HL-60 (cell line): ENCODE measurements around the gene SUGP1.

Experiments
- DNase-seq, 2 experiments: peaks; one replicate each; pipeline ENCODE4 v3.0.0-alpha.2; 2010 to 2020; ENCODE audit warnings: low read depth in 1 of 2, low spot score in 1 of 2
- H3K27ac ChIP-seq: fragments of 250-450 bp; sonication (Bioruptor Pico); replicated peaks from 2 replicates; pipeline ENCODE4 v1.5.1; 2020; ENCODE audit warnings: mild to moderate bottlenecking, moderate library complexity
- H3K27me3 ChIP-seq: fragments of 250-450 bp; sonication (Bioruptor Pico); 2 replicates; pipeline ENCODE4 v1.5.1; 2021; ENCODE audit warnings: mild to moderate bottlenecking, moderate library complexity; ENCODE audit not compliant: insufficient read depth, poor library complexity, severe bottlenecking
- H3K4me3 ChIP-seq: replicated peaks from 2 replicates; pipeline ENCODE4 v1.5.1; 2011; ENCODE audit warnings: mild to moderate bottlenecking, control low read depth, low read length; ENCODE audit not compliant: insufficient read depth
- GABPA ChIP-seq: IDR thresholded peaks from 2 replicates; pipeline ENCODE4 v1.6.1; 2012; ENCODE audit warnings: low read depth
- POLR2AphosphoS5 ChIP-seq: IDR thresholded peaks from 2 replicates; pipeline ENCODE4 v1.6.1; 2012; ENCODE audit warnings: low read depth
- REST ChIP-seq: IDR thresholded peaks from 2 replicates; pipeline ENCODE4 v1.6.1; 2012; ENCODE audit warnings: low read depth; ENCODE audit not compliant: insufficient replicate concordance
- SPI1 ChIP-seq: IDR thresholded peaks from 2 replicates; pipeline ENCODE4 v1.6.1; 2012; ENCODE audit warnings: low read depth, mild to moderate bottlenecking, borderline replicate concordance
- TF ChIP-seq, protein P1 (sequence below): IDR thresholded peaks from one replicate; pipeline ENCODE4 v1.5.1; 2011; ENCODE audit warnings: low read length, control low read depth, inconsistent platforms; ENCODE audit not compliant: insufficient read depth

Gene SUGP1

GRCh38 chr19:19285686-19286085, 34.6 kb downstream of the SUGP1 start:
- Histone ChIP-seq H3K27me3 (no peaks in the 10 kb centered on the region), H3K4me3 (no peak overlapping the region), H3K27ac (no peak overlapping the region)
- TF ChIP-seq GABPA (no peak), POLR2AphosphoS5 (no peak), REST (no peak), SPI1 (no peak)
- TF ChIP-seq, protein P1, sequence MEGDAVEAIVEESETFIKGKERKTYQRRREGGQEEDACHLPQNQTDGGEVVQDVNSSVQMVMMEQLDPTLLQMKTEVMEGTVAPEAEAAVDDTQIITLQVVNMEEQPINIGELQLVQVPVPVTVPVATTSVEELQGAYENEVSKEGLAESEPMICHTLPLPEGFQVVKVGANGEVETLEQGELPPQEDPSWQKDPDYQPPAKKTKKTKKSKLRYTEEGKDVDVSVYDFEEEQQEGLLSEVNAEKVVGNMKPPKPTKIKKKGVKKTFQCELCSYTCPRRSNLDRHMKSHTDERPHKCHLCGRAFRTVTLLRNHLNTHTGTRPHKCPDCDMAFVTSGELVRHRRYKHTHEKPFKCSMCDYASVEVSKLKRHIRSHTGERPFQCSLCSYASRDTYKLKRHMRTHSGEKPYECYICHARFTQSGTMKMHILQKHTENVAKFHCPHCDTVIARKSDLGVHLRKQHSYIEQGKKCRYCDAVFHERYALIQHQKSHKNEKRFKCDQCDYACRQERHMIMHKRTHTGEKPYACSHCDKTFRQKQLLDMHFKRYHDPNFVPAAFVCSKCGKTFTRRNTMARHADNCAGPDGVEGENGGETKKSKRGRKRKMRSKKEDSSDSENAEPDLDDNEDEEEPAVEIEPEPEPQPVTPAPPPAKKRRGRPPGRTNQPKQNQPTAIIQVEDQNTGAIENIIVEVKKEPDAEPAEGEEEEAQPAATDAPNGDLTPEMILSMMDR: no peak
- no peak for DNase-seq

- H3K27me3 ChIP-seq: no peaks in the 10 kb centered on the region
- no peak for TF ChIP-seq POLR2AphosphoS5
- no peak for TF ChIP-seq REST
- TF ChIP-seq, protein P1: no peak
- no peak for TF ChIP-seq SPI1
- TF ChIP-seq GABPA: no peak
- H3K27ac ChIP-seq: no peak overlapping the region
- no peak overlapping the region for H3K4me3 ChIP-seq
- DNase-seq: no peak
These were observed 39.7 kb downstream of the SUGP1 start for GRCh38 chr19:19280561-19280960.

GRCh38 chr19:19279853-19280252, 40.5 kb downstream of the SUGP1 start:
- no peak for DNase-seq

More at GRCh38 chr19:19279853-19280252, 40.5 kb downstream of the SUGP1 start:
- no peaks in the 10 kb centered on the region for H3K27me3 ChIP-seq
- TF ChIP-seq REST: no peak
- no peak for TF ChIP-seq SPI1
- TF ChIP-seq, protein P1: no peak
- TF ChIP-seq POLR2AphosphoS5: no peak
- no peak for TF ChIP-seq GABPA
- H3K27ac ChIP-seq: no peak overlapping the region
- no peak overlapping the region for H3K4me3 ChIP-seq
